ENCODE data around the gene ENOX2.

Gene ENOX2

DNA sequence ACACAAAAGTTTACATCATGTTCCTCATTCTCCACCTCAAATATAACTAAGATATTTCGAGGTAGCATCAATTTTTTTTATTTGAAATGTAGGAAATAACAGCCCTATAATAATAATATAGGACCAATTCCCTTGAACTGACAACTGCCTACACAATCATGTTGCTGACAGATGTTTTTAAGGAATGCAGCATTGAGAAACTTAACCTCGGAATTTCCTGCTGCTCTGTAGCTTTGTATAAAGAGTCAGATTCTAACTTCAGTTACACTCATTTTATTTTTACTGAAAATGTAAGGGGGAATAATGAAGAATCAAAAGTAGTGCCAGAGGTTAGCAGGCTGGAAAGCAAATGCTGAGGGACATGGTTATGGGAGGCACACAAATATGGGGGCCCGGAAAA, 265.4 kb downstream of the ENOX2 start:
- Histone ChIP-seq H3K9me3 (no peaks in the 10 kb centered on the region), H3K4me3 (ENCODE audit: low read depth in 1 of 2, low read length in 1 of 2) (no peak overlapping the region), H3K36me3 (no peaks in the 10 kb centered on the region), H3K4me1 (ENCODE audit: control insufficient read depth in 1 of 2, insufficient read depth in 1 of 2, low read depth in 1 of 2, low read length in 1 of 2) (peaks cover 8 to 10% of the 10 kb centered on the region in 2 experiments), H3K27me3 (no peaks in the 10 kb centered on the region), H3K27ac (peak overlapping the region; percentile 35)
- TF ChIP-seq, protein P1, sequence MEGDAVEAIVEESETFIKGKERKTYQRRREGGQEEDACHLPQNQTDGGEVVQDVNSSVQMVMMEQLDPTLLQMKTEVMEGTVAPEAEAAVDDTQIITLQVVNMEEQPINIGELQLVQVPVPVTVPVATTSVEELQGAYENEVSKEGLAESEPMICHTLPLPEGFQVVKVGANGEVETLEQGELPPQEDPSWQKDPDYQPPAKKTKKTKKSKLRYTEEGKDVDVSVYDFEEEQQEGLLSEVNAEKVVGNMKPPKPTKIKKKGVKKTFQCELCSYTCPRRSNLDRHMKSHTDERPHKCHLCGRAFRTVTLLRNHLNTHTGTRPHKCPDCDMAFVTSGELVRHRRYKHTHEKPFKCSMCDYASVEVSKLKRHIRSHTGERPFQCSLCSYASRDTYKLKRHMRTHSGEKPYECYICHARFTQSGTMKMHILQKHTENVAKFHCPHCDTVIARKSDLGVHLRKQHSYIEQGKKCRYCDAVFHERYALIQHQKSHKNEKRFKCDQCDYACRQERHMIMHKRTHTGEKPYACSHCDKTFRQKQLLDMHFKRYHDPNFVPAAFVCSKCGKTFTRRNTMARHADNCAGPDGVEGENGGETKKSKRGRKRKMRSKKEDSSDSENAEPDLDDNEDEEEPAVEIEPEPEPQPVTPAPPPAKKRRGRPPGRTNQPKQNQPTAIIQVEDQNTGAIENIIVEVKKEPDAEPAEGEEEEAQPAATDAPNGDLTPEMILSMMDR (IDR thresholded peaks at IDR 0.05), result no peak

DNA sequence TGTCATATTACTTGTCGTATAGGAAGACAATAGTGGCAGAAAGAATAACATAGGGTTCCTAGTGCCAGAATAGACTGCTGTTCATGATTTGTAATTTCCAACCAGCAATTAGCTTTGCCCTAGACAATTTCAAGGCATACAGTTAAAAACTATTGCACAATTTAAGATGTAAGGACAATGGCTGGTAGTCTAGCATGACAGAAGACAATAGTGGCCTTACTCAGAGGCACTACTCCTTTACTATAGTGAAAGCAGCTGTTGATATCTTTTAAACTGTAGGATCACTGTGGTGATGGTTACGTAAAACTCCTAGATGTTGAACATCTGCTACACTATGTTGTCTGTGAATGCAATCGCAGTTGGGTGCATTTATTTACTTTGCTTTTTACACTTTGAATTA, 266.7 kb downstream of the ENOX2 start:
- Histone ChIP-seq H3K27ac (no peak overlapping the region), H3K9me3 (no peaks in the 10 kb centered on the region), H3K36me3 (no peaks in the 10 kb centered on the region), H3K27me3 (no peaks in the 10 kb centered on the region), H3K4me1 (ENCODE audit: control insufficient read depth in 1 of 2, insufficient read depth in 1 of 2, low read depth in 1 of 2, low read length in 1 of 2) (peaks cover 8 to 10% of the 10 kb centered on the region in 2 experiments), H3K4me3 (ENCODE audit: low read depth in 1 of 2, low read length in 1 of 2) (no peak overlapping the region)
- TF ChIP-seq, protein P1 (IDR thresholded peaks at IDR 0.05), result no peak

DNA sequence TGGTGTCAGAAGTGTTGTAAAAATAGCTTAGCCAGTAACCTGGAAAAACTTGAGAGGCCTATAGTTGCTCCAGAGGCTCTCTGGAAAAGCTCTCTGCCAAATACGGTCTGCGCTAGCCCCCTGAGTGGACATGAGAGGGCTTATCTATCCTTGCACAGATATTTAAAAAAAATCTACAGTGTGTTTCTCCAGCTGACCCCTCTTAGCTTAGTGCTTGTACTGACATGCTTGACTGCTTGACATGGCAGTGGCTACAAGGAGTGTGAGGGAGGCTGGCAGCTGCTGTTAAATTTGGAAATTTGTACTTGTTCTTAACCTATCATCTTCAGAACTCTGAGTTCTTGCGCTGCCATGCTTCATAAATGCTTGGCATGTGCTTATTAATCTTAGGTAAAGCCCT, 272.0 kb downstream of the ENOX2 start:
- TF ChIP-seq, protein P1 (IDR thresholded peaks at IDR 0.05), result no peak
- Histone ChIP-seq H3K4me1 (ENCODE audit: control insufficient read depth in 1 of 2, insufficient read depth in 1 of 2, low read depth in 1 of 2, low read length in 1 of 2) (peaks cover 2 to 3% of the 10 kb centered on the region in 2 experiments), H3K27ac (no peak overlapping the region), H3K27me3 (no peaks in the 10 kb centered on the region), H3K36me3 (no peaks in the 10 kb centered on the region), H3K4me3 (ENCODE audit: low read depth in 1 of 2, low read length in 1 of 2) (no peak overlapping the region), H3K9me3 (no peaks in the 10 kb centered on the region)

DNA sequence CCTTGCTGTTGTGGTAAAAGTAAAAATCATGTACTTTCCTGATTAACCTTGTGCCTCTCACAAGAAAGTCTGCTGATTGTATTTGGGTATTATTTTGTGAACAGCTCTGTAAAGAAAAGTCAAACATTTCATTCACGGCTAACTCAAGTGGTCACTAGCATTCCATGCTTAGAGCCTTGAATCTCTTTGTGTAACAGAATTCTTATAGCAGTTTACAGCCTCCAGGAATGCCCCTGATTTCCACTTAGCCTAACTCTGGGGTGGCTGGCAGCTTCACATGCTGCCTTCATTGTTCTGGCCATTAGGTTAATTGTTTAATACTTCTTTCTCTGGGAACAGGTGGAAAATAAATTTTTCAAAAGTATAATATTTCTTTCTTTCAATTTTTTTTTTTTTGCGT, 274.5 kb downstream of the ENOX2 start:
- Histone ChIP-seq H3K4me3 (ENCODE audit: low read depth in 1 of 2, low read length in 1 of 2) (no peak overlapping the region), H3K9me3 (no peaks in the 10 kb centered on the region), H3K4me1 (ENCODE audit: control insufficient read depth in 1 of 2, insufficient read depth in 1 of 2, low read depth in 1 of 2, low read length in 1 of 2) (peaks cover 18 to 21% of the 10 kb centered on the region in 2 experiments), H3K27me3 (no peaks in the 10 kb centered on the region), H3K27ac (no peak overlapping the region), H3K36me3 (no peaks in the 10 kb centered on the region)
- TF ChIP-seq, protein P1 (IDR thresholded peaks at IDR 0.05), result no peak

DNA sequence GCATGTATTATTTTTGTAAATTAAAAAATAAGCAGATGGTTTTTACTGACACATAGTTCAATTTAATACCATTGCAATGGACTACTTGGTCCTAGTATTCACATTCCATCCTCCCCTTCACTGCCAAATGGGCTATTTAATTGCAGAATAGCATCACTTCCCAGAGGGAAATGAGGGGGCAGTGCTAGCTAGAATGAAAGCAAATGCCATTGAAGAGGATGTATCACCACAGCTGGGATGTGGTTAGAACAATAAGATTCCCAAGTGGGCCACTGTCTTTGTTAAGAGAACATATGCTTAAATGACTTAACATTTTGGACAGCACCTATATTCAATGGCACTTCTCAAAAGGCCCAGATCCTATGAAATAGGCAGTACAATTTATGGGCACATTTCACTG, 276.5 kb downstream of the ENOX2 start:
- peaks cover 18 to 21% of the 10 kb centered on the region in 2 experiments for H3K4me1 ChIP-seq (ENCODE audit: control insufficient read depth in 1 of 2, insufficient read depth in 1 of 2, low read depth in 1 of 2, low read length in 1 of 2)
- no peak overlapping the region for H3K27ac ChIP-seq
- TF ChIP-seq, protein P1 (IDR thresholded peaks at IDR 0.05), result no peak

DNA sequence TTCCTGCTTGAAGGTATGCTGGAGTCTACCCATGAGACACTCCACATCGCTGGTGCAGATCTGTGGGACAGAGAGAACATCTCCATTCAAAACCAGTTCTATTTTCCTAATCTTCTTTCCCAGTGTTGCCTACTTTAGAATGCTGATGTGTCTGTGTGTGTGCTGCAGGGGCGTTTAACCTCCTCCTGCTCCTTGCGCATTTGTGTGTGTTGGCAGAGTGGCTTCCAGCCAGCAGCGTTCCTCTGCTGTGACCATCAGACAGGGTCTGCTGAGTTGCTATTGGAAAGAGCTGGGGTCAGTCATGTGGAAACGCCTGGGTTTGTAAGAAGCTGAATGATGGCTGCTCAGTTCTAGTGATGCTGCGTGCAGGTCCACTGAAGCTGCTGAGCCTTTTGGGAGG, 277.6 kb downstream of the ENOX2 start:
- H3K9me3 ChIP-seq, result no peaks in the 10 kb centered on the region
- H3K27ac ChIP-seq, result peak overlapping the region; percentile 41
- no peaks in the 10 kb centered on the region for H3K36me3 ChIP-seq
- H3K4me3 ChIP-seq (ENCODE audit: low read depth in 1 of 2, low read length in 1 of 2), result no peak overlapping the region
- H3K4me1 ChIP-seq (ENCODE audit: control insufficient read depth in 1 of 2, insufficient read depth in 1 of 2, low read depth in 1 of 2, low read length in 1 of 2), result peaks cover 18 to 21% of the 10 kb centered on the region in 2 experiments
- H3K27me3 ChIP-seq, result no peaks in the 10 kb centered on the region
- TF ChIP-seq, protein P1 (IDR thresholded peaks at IDR 0.05), result no peak

More for the DNA sequence above, 276.5 kb downstream of the ENOX2 start:
- H3K4me3 ChIP-seq (ENCODE audit: low read depth in 1 of 2, low read length in 1 of 2), result no peak overlapping the region
- H3K9me3 ChIP-seq, result no peaks in the 10 kb centered on the region
- H3K36me3 ChIP-seq, result no peaks in the 10 kb centered on the region
- no peaks in the 10 kb centered on the region for H3K27me3 ChIP-seq
